ENCODE results near the gene MTFR1L.

- TF ChIP-seq, protein P1, sequence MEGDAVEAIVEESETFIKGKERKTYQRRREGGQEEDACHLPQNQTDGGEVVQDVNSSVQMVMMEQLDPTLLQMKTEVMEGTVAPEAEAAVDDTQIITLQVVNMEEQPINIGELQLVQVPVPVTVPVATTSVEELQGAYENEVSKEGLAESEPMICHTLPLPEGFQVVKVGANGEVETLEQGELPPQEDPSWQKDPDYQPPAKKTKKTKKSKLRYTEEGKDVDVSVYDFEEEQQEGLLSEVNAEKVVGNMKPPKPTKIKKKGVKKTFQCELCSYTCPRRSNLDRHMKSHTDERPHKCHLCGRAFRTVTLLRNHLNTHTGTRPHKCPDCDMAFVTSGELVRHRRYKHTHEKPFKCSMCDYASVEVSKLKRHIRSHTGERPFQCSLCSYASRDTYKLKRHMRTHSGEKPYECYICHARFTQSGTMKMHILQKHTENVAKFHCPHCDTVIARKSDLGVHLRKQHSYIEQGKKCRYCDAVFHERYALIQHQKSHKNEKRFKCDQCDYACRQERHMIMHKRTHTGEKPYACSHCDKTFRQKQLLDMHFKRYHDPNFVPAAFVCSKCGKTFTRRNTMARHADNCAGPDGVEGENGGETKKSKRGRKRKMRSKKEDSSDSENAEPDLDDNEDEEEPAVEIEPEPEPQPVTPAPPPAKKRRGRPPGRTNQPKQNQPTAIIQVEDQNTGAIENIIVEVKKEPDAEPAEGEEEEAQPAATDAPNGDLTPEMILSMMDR (IDR thresholded peaks at IDR 0.05), result peak; percentile 85 to 93 (median 92)
- TF ChIP-seq POLR2A (IDR thresholded peaks at IDR 0.05), result no peak
These were observed 9.1 kb upstream of the MTFR1L start for GRCh38 chr1:25810341-25811299.
